Hepatocyte (in vitro differentiated cells): Measurements from ENCODE around the gene POC1A.

Experiments used
- CTCF ChIP-seq: fragments of 200-600 bp; sonication (generic); IDR thresholded peaks from 2 replicates; pipeline ENCODE4 v1.5.1; 2016; ENCODE audit warnings: antibody characterized with exemption, mild to moderate bottlenecking; ENCODE audit not compliant: poor library complexity
- EZH2 ChIP-seq: fragments of 200-600 bp; sonication (generic); IDR thresholded peaks from 2 replicates; pipeline ENCODE4 v1.6.1; 2016; ENCODE audit warnings: antibody characterized with exemption, mild to moderate bottlenecking, borderline replicate concordance
- EZH2phosphoT487 ChIP-seq: fragments of 200-600 bp; sonication (generic); IDR thresholded peaks from one replicate; pipeline ENCODE4 v1.6.1; 2018; ENCODE audit warnings: antibody characterized with exemption, mild to moderate bottlenecking, low read depth, moderate library complexity; ENCODE audit not compliant: unreplicated experiment, severe bottlenecking

- TF ChIP-seq CTCF: no peak
- no peak for TF ChIP-seq EZH2
- TF ChIP-seq EZH2phosphoT487: no peak
Observed at GRCh38 chr3:52183786-52184445, 29.7 kb upstream of the POC1A start.
